Measurements from ENCODE around the gene OR8D2. TPM values are rescaled to one million over a fixed set of nuclear protein-coding genes. Genes with fewer than 3 reads are reported as not detected.

Gene OR8D2
- total and polyA plus RNA-seq, 2 donors from 2014 or later, result not detected

DNA sequence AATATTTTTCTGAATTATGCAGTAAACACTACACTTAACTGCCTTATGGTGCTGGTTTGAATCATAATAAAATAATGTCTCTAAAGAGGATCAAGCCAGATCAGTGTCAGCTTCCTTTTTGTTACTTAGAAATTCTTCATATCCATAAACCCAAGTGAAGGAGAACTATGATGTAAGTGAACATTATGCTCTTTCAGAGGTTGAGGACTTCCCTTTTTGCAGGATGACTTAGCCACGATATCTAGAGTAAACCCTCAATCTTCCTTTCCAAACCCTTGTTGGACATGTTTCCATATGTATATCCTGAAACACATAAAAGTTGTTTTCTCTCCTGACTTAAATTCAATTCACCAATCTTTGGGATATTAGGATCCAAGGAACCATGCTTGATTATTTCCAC lies 25.3 kb downstream of the OR8D2 start:
- H3K27me3 ChIP-seq (ENCODE audit: control insufficient read depth, insufficient read depth, low read length), result no peaks in the 10 kb centered on the region
- no peak for DNase-seq
- no peak overlapping the region for H3K4me3 ChIP-seq (ENCODE audit: low read length in 3 of 3)
- no peaks in the 10 kb centered on the region for H3K9me3 ChIP-seq (ENCODE audit: control insufficient read depth in 2 of 3, insufficient read depth in 1 of 3, low read length in 3 of 3)
- H3K27ac ChIP-seq (ENCODE audit: low read depth in 2 of 2, low read length in 2 of 2), result no peak overlapping the region
- intact Hi-C loops (cut with DNase I), result no loop called here
- TF ChIP-seq, protein P1, sequence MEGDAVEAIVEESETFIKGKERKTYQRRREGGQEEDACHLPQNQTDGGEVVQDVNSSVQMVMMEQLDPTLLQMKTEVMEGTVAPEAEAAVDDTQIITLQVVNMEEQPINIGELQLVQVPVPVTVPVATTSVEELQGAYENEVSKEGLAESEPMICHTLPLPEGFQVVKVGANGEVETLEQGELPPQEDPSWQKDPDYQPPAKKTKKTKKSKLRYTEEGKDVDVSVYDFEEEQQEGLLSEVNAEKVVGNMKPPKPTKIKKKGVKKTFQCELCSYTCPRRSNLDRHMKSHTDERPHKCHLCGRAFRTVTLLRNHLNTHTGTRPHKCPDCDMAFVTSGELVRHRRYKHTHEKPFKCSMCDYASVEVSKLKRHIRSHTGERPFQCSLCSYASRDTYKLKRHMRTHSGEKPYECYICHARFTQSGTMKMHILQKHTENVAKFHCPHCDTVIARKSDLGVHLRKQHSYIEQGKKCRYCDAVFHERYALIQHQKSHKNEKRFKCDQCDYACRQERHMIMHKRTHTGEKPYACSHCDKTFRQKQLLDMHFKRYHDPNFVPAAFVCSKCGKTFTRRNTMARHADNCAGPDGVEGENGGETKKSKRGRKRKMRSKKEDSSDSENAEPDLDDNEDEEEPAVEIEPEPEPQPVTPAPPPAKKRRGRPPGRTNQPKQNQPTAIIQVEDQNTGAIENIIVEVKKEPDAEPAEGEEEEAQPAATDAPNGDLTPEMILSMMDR (IDR thresholded peaks at IDR 0.05; ENCODE audit: borderline replicate concordance, extremely low read depth, insufficient read depth), result no peak
- H3K4me1 ChIP-seq (ENCODE audit: control insufficient read depth in 2 of 3, insufficient read depth in 2 of 3, low read depth in 1 of 3, low read length in 3 of 3), result no peaks in the 10 kb centered on the region
- no peaks in the 10 kb centered on the region for H3K36me3 ChIP-seq (ENCODE audit: control insufficient read depth in 2 of 3, insufficient read depth in 3 of 3, low read length in 3 of 3)
- FAIRE-seq, result no peak
- no peak overlapping the region for H3K9ac ChIP-seq (ENCODE audit: low read length in 3 of 3)

DNA sequence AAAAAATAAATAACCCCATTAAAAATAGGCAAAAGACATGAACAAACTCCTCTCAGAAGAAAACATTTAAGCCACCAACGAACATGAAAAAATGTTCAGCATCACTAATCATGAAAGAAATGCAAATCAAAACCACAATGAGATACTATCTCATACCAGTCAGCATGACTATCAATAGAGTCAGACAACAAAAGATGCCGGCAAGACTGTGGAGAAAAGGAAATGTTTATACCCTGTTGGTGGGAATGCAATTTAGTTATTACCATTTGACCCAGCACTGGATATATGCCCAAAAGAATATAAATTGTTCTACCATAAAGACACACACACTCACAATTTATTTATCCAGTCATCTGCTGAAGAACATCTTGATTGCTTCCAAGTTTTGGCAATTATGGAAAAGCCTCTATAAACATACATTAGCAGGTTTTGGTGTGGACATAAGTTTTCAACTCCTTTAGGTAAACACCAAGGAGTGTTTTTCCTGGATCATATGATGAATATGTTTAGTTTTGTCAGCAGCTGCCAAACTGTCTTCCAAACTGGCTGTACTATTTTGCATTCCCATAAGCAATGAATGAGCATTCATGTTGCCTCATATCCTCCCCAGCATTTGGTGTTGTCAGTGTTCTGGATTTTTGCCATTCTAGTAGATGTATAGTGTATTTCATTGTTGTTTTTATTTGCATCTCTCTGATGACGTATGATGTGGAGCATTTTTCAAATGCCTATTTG lies 34.2 kb downstream of the OR8D2 start:
- H3K27me3 ChIP-seq (ENCODE audit: control insufficient read depth, insufficient read depth, low read length), result no peaks in the 10 kb centered on the region
- intact Hi-C loops (cut with DNase I), result no loop called here
- H3K4me3 ChIP-seq (ENCODE audit: low read length in 3 of 3), result no peak overlapping the region
- TF ChIP-seq, protein P1 (IDR thresholded peaks at IDR 0.05; ENCODE audit: borderline replicate concordance, extremely low read depth, insufficient read depth), result no peak
- no peak overlapping the region for H3K27ac ChIP-seq (ENCODE audit: low read depth in 2 of 2, low read length in 2 of 2)
- no peak for DNase-seq
- H3K4me1 ChIP-seq (ENCODE audit: control insufficient read depth in 2 of 3, insufficient read depth in 2 of 3, low read depth in 1 of 3, low read length in 3 of 3), result no peaks in the 10 kb centered on the region
- peaks cover 0 to 4% (median 0%) of the 10 kb centered on the region in 3 donors for H3K9me3 ChIP-seq (ENCODE audit: control insufficient read depth in 2 of 3, insufficient read depth in 1 of 3, low read length in 3 of 3)
- no peak for FAIRE-seq
- H3K36me3 ChIP-seq (ENCODE audit: control insufficient read depth in 2 of 3, insufficient read depth in 3 of 3, low read length in 3 of 3), result no peaks in the 10 kb centered on the region
- no peak overlapping the region for H3K9ac ChIP-seq (ENCODE audit: low read length in 3 of 3)

DNA sequence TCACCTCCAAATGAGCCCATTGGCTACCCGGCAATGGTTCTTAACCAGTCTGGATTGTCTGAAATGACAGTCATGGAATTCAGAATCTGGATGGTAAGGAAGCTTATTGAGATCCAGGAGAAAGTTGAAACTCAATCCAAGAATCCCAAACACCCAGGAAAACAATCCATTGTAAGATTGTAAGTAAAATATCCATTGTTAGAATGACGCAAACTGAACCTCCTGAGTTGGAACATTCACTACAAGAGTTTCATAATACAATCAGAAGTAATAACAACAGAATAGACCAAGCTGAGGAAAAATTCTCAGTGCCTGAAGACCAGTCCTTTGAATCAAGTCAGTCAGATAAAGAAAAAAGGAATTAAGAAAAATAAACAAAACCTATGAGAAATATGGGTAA lies 41.7 kb downstream of the OR8D2 start:
- H3K36me3 ChIP-seq (ENCODE audit: control insufficient read depth in 2 of 3, insufficient read depth in 3 of 3, low read length in 3 of 3), result no peaks in the 10 kb centered on the region
- no peak overlapping the region for H3K4me3 ChIP-seq (ENCODE audit: low read length in 3 of 3)
- H3K9me3 ChIP-seq (ENCODE audit: control insufficient read depth in 2 of 3, insufficient read depth in 1 of 3, low read length in 3 of 3), result no peaks in the 10 kb centered on the region
- TF ChIP-seq, protein P1 (IDR thresholded peaks at IDR 0.05; ENCODE audit: borderline replicate concordance, extremely low read depth, insufficient read depth), result no peak
- intact Hi-C loops (cut with DNase I), result no loop called here
- no peak for FAIRE-seq
- no peak overlapping the region for H3K9ac ChIP-seq (ENCODE audit: low read length in 3 of 3)
- H3K4me1 ChIP-seq (ENCODE audit: control insufficient read depth in 2 of 3, insufficient read depth in 2 of 3, low read depth in 1 of 3, low read length in 3 of 3), result no peaks in the 10 kb centered on the region
- no peak overlapping the region for H3K27ac ChIP-seq (ENCODE audit: low read depth in 2 of 2, low read length in 2 of 2)
- DNase-seq, result no peak
- no peaks in the 10 kb centered on the region for H3K27me3 ChIP-seq (ENCODE audit: control insufficient read depth, insufficient read depth, low read length)

All from kidney (tissue), 14 donors.